NCI-H146 treated with DMSO at 0.1 percent for 48 hours (cell line): Measurements from ENCODE around the gene SPATA6.

Experiments
- DNase-seq: peaks from one replicate; lab custom pipeline; 2025; ENCODE audit not compliant: unreplicated experiment; lab: John Stamatoyannopoulos, UW

The SPATA6 gene

DNA sequence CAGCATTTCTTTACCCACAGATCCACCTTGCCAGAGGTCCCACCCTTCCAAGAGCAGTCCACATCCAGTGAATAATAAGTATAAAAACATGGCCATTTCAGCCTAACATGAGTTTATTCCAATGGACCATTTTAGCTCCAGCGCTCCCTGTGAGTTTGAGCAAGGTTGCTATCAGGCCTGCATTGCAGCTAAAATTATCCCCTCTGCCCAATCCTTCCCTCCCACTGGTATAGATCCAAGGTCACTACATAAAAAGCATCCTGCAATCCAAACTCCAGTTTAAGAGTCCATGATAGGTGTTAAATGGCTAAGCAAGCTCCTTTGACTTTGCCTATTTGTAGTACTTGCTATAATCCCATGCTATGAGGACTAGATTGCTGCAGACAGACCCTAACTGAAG, 213.9 kb downstream of the SPATA6 start:
- DNase-seq: no peak

DNA sequence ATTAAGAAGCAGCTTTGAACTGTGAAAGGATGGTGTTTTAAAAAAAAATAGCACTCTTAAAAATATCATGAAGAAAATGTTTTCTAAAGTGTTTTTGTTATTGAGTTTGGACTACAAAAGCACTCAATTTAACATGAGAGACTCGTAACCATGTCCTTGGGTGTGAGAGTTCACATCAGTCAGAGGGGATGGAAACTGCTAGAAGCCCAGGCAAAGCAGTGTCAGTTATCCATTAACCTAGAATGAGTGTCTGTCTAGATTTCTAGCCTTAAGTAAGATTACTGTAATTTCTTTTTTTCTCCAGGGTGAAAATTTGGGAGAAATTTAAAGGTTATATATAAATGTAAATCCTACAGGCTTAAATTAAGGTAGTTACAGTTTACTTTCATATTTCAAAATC, 217.8 kb downstream of the SPATA6 start:
- DNase-seq: no peak

DNA sequence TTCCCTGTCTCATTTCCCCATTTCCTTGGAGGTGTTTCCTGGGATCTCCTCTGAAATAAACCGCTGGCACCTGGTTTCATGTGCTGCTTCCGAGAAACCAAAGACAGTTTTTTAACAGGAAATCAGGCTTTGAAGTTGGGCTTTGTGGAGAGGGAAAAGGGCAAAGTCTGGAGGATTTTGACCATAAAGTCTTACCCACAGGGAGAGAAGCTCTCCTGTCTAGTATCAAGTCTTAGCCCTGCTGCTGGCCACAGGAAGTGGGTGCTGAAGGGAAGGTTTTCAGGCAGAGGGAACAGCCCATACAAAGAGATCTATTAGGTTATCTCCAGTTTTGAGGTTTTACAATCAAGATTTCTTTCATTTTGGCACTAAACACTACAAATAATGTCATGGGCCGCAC, 220.2 kb downstream of the SPATA6 start:
- DNase-seq: no peak

DNA sequence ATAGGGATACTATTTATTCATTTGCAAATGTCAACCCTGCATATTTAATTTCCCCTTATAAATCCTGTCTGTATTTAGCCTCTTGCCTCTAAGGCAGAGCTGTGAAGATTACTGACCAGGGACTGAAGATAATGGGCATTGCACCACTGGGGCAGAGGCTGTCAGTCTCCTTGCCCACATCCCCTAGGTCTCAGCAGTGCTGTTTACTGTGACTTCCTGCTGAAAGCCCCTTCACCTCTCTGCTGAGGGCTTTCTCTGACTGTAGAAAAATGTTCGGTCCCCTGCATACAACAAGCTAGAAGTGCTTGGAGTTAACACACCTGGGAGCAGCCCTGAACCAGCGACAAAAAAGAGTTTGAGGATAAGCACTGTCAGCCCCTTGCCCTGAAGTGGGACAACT, 220.7 kb downstream of the SPATA6 start:
- no peak for DNase-seq

DNA sequence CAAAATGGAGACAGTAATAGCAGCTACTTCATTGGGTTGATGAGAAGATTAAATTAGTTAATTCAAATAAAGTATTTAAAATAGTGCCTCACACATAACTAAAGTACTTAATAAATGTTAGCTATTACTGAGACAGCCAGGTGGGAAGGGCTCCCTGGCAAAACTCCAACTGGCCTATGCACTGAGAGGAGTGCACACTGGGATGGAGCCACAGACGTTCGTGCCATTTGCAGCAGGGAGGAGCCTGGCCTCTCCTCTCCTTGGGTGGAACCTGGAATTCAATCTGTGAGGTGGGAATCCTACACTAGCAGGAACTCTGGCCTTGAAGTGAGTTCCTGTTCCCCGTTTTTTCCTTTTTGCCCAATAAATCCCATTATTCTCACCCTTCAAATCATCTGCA, 221.4 kb downstream of the SPATA6 start:
- no peak for DNase-seq

DNA sequence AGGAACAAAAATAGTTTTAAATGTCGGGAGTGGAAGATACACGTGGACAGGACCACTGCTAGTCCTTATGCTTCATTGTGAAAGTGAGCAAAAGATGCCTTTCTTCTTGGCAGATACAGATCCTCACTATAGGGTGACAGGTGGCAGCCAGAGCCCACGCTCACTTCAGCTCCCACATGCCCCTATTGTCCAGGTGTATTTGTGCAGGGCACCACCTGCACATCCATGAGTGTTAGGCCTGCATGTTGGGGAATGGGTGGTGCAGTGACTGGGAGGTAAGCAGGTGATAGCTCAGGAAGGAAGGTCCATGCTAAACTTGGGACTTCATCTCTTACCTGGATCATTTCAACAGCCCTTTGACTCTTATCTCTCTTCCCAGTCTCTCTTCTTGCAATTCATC, 222.1 kb downstream of the SPATA6 start:
- no peak for DNase-seq

DNA sequence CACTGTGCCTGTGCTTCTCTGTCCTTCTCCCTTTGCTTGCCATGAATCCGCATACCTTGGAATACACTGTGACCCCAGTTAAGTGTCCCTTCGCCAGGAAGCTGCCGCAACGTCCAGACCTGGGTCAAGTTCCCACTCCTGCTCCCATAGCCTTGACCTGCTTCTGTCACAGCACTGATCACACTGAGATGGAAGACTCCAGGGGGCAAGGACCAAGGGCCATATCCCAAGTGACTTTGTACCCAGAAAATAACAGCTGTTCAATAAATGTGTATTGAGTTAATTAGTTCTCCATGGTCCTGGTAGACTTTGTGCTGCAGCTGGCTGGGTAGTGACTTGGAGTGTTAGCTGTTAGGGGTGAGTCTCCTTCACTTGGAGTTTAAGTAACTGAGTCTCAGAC, 223.6 kb downstream of the SPATA6 start:
- DNase-seq: no peak

DNA sequence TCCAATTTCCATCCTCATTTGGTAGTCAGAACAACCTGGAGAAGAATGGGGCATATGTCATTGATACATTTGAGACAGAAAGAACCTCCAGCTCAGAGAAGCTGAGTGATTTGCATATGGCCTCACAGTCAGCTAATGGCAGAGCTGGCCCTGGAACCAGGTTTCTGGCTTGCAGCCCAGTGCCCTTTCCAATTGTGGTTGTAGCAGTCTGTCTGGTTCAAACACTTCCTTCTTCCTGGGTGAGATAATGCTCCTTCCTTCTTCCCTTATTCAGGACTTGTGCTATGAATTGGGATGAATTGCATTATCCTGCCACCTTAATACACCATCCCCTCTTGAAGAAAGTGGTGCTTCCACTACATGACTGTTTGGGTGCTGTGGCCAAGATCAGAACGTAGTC, 225.3 kb downstream of the SPATA6 start:
- DNase-seq: no peak
